ENCODE measurements around the gene HOXC4.
"Not testable (repeated sequence)": the region's sequence is repeated elsewhere in the genome, so short reads cannot be mapped to it uniquely, and the experiment has no call there.

The HOXC4 gene

DNA sequence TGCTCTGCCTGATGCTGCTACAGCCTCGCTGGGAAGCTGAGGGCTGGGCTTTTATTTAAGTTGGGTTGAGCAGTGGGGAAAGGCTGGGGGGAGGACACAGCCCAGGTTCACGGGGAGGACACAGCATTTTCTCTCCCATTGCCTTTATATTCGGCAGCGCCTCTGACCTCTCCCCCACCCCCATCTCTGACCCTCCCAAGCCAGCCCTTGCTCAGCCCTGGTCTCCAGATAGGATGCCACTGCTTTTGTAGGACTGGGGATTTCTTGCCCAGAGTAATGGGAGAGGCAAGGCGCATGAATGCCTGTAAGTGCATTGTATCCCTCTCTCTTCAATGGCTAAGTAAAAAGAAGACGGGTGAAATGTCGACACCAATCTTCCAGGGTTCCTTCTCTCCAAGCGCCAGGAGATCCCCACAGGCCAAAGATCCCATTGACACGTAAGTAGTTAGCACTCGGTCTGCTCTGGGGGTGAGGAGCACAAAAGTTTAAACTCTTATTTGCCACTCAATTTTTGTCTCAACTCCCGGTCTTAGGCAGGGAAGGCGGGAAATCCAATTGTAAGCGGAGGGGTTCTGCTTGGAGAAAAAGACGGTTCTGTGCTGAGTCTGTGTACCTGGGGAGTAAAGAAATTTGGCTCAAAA is 4.6 kb downstream of the HOXC4 start:
- no peak for DNase-seq

DNA sequence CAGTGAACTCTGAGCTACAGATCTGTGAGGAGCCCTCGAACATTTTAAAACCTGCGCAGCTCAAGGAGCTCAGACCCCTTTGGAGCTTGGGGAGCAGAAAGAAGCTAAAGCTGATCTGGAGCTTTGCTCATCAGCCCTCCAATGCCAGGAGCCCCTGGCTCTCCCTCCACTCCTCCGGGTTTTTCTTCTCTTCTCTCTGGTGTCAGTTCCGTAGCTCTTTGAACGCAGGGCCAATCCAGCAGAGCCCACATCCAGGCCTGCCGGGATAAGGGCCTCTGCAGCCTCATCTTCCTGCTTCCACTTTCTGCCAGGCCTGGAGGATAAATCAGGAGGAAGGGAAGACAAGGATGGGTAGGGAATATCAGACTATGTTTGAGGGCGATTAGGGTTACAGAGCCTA is 6.0 kb downstream of the HOXC4 start:
- DNase-seq = no peak

DNA sequence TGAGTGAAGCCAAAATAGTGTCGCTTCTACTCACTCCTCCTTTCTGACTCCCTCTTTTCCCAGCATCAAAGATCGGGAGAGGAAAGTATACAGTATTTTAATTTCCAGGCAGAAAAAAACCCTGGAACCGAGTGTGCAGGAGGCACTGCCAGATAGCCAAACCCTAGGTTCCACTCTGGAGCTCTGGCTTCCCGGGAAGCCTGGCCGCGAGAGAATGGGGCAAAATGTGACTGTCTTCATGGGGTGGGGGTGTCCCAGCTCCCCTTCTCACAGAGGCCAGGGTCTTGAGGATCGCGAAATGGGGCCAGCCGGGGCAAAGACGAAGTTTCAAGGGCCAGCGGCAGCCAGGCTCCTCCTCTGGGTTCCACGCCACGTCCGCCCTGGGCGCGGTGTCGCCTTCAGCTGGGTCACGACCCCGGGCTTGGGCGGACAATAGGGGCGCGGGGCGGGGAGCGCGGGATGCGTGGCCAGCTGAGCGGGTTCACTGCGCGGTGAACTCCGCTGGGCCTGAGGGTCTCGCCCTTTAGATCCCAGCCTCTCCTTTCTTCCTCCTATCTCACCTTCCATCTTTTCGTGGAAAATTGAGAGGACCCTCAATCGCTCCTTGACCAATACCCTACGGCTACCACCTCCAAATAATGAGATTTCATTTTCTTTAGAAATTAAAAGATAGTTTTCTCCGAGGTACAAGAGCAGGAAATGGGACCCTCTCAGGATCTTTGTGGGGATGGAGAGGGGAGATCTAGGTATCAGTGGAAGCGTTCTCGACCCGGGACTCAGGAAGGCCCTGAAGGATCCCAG is 6.7 kb downstream of the HOXC4 start:
- no peak for DNase-seq

DNA sequence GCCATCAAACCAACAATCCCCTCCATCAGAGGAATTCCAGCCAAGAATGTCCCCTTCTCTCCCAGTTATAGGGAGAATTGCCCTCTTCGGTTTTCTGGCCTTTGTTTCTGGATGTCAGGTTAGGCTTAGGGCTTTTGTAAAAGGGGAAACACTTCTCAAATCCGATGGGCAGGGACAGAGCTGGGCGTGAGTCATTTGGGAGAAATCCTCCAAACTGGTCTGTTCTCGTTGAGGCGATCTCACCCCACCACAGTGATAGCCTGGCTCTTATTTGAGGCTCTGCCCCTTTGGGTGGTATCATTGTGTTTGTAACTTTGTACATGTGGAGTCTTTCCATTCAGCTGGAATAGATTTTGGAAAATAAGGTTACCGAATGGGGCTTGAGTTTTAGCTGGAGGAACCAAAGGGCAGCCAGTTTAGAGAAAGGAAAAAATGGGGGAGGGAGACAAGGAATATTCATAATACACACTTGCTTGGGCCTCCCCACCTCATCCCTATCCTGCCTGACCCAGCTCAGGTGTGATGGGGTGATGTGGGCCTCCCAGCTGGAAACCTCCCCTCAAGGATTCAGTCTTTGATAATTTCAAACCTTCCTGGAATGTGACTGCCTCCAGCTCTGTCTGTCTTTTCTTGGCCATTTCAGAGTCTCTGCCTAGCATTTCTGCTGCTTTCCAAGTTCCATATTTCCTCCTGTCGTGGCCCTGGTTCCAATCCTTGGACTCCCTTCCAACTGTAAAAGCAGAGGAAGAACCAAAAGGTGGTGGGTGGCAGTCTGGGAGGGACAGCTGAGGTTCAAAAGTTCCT is 7.5 kb downstream of the HOXC4 start:
- no peak for DNase-seq

DNA sequence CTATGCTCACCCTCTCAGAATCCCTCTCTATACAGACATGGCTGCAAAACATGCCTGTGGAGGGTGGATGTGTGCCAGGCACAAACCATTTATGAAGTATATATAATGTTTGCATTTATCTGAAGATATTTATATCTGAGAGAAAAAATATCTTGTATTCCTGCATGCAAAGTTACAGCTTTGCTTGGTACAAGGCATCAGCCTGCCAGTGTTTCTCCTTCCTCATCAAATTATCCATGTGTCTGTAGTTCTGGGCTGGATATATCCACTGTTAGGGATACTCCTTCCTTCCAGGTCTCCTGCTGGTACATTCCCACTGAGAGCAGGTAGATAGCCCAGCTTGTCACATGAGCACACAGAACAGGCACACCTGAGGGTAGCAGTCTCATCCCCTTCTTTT is 12.0 kb downstream of the HOXC4 start:
- no peak for DNase-seq

DNA sequence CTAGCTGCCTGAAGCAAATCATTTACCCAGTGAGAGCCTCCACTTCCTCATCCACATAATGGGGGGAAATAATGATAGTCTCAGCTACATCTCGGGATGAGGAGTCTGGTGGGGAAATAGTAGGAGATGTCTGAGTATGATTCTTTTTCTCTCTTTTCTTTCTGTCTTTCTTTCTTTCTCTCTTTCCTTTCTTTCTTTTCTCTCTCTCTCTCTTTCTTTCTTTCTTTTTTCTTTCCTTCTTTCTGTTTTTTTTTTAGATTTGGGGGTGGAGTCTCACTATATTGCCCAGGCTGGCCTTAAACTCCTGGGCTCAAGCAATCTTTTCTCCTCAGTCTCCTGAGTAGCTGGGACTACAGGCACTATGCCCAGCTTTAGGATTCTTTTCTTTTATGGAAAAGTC is 12.8 kb downstream of the HOXC4 start:
- no peak for DNase-seq

DNA sequence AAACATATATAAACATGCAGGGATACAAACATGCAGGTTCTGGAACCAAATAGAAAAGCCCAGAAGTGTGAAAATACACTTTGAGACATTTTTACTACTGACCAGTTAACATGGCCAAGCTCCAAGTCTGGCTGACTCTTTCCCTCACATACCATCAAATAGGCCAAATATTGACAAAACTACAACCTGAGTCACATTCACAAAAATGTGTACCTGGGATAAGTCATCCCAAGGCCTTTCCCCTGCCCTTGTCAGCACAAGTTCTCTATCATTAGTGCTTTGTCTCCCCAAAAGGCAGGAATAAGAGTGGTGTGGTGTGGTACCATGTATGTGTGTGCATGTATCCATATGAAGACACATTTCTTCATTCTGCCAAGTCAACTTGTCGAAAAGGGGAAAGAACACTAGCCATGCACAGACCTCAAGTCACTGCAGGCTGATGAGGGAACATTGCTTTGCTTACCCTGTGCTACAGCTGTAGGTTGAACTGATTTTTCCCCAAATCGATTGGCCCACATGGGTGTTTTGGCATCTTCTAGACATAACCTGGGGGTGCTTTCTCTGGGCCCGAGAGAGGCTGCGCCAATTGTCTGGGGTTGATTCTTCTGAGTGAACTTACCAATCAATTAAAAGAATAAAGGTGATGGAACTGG is 14.9 kb downstream of the HOXC4 start:
- no peak for DNase-seq

DNA sequence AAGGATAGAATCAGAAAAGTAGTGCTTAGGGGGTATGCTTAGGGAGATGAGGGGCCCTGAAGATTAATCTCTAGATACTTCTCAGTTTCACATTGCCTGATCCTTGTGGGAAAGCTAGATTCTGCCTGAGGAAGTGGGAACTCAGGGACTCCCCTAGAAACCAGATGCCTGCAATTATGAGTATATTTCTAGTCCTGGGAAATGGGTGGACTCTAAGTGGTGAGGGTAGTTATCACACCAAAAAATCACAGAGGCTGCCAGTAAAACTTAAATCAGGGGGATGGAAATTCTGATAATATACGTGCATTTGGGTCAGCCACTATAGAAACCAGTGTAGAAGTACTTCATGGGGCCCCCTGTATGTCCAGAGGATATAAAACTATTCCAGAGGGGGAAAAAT is 18.3 kb downstream of the HOXC4 start:
- no peak for DNase-seq

DNA sequence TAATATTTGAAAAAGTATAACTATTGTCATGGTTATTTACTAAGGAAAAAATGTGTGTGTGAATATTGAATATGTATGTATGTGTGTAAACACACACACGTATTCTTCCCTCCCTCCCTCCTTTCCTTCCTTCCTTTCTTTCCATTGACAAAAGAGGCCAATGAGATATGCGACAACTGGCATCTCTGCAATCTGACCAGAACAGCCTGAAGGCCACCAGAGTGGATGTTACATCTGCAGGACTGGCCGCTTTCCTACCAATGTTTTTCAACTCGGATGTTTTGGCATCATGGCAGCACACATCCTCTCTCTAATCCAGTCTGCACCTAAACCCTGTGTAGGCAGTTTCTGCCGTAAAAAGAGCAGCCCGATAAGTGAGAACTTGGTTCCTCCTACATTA is 20.7 kb downstream of the HOXC4 start:
- no peak for DNase-seq

DNA sequence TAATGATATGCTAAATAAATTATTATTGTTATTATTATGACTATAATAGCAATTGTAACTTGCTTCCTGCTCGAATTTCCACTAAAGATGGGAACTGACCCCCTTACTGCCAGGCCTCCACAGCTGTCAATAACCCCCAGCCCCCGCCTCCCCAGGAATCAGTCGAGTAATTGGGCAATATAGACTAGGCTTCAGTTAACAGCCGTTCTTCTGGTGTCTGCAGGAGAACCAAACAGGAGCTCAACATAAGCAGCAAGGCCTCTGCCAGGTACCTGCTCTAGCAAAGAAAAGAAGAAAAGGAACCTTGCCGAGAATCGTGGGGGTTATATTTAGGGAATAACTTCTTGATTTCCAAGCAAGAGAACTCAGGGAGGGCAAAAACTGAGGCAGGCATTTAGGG is 21.8 kb downstream of the HOXC4 start:
- no peak for DNase-seq

DNA sequence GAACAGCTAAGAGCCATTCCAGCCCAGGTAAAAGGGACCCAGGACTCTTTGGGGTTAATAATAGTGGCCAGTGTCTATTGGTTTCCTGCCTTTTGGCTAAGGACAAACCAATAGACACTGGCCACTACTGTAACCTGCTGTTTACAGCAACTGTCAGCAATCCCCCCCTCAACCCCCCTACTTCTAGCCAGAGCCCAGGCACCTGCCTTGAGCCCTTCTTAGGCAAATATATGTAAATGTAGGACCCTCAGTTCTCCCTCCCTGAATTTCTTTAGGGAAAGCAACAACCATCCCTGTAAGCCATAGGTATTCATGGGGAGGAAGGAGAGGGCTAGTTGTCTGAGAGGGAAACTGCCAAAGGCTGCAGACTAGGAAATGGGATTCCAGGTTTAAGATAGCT is 22.3 kb downstream of the HOXC4 start:
- no peak for DNase-seq

DNA sequence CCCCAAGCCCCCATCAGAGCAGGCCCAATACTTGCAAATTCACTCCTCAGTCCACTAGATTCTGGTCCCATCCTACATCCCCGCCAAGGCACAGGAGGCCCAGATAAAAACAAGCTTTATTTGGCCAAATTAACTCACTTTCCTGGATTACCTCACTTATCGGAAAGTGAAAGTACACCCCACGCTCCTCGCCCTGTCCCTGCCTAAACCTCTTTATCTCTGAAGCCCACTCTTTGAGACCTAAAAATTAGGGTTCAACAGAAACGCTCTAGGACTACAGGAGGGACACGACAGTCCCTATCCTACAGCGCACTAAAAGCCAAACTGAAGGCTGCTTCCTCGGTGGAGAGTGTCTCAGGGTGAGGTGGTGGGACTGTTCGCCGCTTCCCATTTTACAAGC is 24.2 kb downstream of the HOXC4 start:
- not testable (repeated sequence) for DNase-seq

DNA sequence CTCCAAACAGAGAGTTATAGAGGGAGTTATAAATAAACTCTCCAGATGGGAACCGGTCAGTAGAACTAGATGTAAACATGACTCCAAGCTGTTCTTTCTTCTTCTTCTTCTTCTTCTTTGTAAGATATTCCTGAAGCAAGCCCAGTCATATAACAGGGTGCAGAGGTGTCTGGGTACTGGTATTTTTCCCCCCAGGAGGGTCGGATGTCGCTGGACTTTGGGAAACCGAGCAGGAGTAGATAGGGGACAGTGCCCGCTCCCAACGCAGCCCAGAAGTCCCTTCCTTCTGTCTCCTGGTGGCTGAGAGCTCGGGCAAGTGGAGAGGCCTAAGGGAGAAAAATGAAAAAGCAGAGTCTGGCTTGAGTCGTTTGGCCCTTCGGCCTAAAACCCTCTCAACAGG is 25.5 kb downstream of the HOXC4 start:
- DNase-seq = not testable (repeated sequence)

DNA sequence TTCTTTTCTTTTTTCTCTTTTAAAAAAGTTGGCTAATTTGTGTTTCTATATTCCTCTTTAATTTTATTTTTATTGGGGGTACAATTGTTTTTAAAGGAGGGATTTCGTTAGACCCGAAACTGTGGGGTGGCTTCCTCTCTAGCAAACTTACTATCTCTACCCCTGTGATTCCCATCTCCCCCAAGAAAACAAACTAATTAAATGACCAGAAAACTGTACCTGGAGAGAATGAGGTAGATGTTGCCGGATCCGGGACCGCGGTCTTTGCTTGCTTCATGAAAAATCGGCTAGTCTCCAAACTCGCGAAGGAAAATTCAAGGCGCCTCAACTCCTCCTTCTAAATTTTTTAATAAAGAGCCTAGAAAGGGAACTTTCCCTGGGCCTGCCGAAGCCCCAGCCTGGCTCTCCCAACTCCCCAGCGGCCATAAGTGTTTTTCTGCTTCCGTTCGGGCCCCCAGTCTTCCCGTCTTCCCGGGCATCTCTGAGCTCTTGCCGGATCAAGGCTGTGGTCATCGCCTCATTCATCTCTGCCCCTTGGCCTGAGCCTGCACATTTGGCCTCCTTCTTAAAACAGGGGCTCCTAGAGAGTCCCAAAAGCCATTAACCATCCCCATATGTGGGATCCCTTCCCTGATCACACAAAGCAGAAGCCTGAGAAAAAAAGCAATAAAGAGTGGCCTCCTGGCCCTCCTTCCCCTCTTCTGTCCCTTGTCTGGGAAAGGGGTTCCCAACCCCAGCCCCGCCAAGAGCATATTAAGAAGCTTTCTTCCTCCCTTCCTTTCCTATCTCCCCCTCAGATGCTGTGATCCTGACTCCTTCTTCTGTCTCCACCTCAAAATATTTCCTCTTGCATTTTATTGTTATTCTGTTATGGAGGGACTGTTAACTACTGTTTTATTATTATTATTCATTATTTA is 26.6 kb downstream of the HOXC4 start:
- DNase-seq = not testable (repeated sequence)

DNA sequence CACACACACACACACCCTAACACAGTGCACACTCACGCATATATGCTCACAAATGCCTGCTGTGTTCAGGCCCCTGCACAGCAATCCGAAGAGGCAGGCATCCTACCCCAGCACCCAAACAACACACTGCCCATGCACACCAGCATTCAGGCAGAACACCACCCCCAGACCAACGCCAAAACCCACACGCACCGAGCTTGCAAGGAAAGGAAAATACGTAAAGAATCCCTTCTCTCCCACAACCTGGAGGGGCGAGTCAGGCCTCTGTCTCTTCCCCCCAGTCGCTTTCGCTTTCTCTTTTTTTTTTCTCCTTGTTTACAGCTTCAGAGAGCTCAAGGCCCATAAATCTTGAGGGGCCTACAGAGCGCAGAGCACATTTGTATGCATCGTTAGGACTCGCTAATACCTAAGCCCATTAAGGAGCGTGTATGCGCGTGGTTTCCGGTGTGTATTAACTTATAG is 27.4 kb downstream of the HOXC4 start:
- not testable (repeated sequence) for DNase-seq

DNA sequence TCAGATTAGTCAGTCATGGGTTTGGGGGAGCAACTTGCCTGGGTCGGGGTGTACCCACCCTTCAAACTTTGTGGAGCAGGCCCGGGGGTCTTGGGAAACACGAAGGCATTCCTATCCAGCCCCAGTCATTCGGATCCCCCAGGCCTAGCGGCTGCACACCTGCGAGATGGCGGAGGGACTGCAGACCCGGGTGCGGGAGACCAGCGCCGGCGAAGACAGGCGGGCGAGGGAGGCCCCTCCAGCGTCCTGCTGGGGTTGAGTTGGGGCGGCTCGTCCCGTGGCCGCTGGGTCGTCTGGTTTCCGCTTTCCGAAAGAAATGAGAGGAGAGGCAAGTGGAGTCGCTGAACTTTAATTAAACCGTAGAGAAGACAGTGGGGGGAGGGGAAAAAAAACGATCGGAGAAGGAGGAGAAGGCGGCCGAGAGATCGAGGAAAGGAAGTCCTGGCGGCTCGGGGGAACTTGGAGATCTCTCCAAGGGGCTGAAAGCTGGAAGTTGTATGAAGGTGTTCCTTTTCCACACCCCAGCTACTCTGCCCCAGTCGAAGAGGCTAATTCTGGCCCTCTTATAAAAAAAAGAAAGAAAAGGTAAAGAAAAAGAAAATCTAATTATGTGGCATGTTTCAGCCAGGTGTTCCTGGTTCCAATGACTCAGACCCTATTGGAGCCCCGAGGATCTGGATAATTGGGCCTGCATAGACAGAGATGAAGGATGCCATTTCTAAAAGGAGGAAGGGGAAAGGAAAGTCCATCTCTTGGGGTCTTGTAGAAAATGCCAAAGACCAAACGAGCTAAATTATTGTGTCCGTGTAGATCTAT is 28.2 kb downstream of the HOXC4 start:
- not testable (repeated sequence) for DNase-seq

DNA sequence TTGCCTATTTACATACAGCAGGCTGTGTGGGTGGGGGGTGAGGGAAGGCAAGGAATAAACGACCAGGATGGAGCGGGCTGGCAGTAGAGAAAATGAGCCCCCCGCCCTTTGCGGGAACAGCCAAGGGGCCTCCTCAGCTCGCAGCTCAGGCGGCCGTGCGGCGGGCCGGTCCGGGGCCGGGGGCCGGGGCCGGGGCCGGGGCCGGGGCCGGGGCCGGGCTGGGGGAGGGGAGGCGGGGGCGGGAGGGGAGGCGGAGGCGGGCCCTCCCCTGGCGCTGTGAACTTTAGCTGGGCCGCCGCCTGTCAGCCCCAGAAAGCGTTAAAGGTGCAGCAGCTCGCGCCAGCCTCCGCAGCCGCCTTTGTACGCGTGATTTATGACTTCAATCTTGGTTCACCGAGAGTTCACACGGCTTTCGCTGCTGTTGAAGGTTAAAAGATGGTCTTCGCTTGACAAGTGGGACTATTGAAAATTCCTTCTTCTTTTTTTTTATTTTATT is 28.8 kb downstream of the HOXC4 start:
- peak; percentile 26 for DNase-seq

DNA sequence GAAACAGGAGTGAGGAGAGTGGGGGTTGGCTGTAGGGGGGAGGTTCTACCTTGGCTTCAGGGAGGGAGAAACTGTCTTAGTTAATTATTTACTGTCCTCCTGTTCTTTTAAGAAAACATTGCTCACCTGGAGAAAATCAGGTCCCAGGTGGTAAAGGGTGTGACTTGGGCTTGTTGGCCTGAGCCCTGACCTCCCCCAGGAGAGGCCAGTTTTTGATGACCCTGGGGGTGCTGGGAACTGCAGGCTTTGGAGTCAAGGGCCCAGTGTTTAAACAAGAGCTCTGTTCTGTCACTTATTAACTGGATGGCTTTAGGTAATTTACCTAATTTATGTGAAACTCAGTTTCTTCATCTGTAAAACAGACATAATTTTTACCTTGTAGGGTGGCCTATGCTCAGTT is 34.4 kb downstream of the HOXC4 start:
- DNase-seq = peak; percentile 38

DNA sequence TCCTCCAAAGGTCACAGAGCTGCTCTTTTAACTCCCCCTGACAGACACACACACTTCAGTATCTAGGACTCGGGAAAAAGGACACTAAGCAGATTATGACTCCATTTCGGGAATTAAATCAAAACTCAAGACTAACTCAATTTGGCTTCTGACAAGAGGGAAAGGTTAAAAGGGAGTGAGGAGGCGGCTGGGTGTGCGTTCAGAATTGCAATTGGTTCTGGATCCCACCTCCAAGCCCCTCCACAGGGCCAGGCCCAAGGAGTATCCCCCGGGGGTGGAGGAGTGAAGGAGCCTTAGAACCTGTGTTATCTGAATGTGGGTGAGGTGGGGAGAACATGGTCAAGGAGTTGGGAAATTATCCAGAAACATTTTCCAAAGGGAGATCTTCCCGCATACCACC is 35.8 kb downstream of the HOXC4 start:
- not testable (repeated sequence) for DNase-seq

DNA sequence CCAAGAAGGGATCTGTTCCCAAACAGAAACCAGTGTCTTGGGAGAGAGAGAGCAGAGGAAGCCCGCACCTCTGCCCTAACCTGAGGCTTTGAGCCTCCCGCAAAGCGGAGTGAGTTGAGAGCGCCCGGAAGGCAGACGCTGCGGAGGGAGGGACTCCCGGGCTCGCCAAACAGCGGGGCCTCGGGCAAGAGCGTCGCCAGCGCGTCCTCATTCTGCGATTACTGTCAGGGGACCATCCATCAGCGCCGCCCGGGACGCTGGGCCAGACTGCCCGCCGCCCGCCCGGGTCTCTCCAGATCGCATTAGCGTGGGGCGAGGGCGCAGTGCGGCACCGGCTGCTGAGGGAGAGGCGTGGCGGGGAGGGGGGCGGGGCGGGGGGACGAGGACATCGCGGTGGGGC is 36.7 kb downstream of the HOXC4 start:
- peak; percentile 26 for DNase-seq

DNA sequence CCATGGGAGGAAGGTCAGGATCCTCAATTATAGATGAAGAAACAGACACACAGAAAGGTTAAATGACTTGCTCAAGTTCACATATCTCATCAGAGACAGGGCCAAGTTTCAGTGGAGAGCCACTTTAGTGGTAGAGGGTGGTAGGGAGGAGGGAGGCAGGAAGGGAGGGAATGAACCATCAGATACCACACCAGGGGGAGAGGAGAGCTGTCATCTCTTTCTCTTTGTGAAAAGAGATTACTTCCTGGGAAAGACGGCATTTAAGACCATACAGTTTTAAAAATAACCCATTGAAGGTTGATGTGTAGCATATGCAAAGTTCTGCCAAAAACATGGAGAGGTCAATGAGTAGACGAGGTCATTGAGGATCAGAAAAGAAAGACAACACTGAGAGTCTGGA is 39.3 kb downstream of the HOXC4 start:
- DNase-seq = not testable (repeated sequence)

All from DMS53 (cell line).